Measurements from ENCODE around the gene GDPGP1. TPM values are rescaled to one million over a fixed set of nuclear protein-coding genes. Genes with fewer than 3 reads are reported as not detected.
A peak's percentile ranks its signal among the peaks of the same experiment; 100 is the strongest.

The GDPGP1 gene
- total and polyA plus RNA-seq, 2 donors (not counting 1 experiment from before 2014, with no cell fraction given): 9.3 to 10.4 TPM

DNA sequence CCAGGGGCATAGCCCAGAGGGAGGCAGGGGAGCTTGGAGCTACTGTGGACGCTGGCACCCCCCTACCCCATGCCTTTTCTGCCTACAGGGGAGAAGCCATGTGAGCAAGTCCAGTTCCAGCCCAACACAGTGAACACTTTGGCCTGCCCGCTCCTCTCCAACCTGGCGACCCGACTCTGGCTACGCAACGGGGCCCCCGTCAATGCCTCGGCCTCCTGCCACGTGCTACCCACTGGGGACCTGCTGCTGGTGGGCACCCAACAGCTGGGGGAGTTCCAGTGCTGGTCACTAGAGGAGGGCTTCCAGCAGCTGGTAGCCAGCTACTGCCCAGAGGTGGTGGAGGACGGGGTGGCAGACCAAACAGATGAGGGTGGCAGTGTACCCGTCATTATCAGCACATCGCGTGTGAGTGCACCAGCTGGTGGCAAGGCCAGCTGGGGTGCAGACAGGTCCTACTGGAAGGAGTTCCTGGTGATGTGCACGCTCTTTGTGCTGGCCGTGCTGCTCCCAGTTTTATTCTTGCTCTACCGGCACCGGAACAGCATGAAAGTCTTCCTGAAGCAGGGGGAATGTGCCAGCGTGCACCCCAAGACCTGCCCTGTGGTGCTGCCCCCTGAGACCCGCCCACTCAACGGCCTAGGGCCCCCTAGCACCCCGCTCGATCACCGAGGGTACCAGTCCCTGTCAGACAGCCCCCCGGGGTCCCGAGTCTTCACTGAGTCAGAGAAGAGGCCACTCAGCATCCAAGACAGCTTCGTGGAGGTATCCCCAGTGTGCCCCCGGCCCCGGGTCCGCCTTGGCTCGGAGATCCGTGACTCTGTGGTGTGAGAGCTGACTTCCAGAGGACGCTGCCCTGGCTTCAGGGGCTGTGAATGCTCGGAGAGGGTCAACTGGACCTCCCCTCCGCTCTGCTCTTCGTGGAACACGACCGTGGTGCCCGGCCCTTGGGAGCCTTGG is 5.9 kb upstream of the GDPGP1 start:
- Histone ChIP-seq H3K9me3 (ENCODE audit: control extremely low read depth in 1 of 3, control insufficient read depth in 2 of 3, insufficient read depth in 1 of 3, low read length in 2 of 3) (no peaks in the 10 kb centered on the region), H3K79me2 (ENCODE audit: control insufficient read depth, insufficient read depth, low read length) (peaks cover 46% of the 10 kb centered on the region), H3K4me3 (ENCODE audit: control extremely low read depth in 1 of 5, extremely low read depth in 1 of 5, insufficient read depth in 1 of 5, low read depth in 2 of 5, low read length in 4 of 5) (no peak overlapping the region), H3K36me3 (replicated peaks in 1 of 2; ENCODE audit: control extremely low read depth in 1 of 2, control insufficient read depth in 1 of 2, extremely low read depth in 1 of 2, insufficient read depth in 2 of 2, low read length in 1 of 2) (peaks cover 0 to 80% of the 10 kb centered on the region in 2 experiments), H3K4me2 (replicated peaks; ENCODE audit: low read depth, low read length, poor library complexity, severe bottlenecking) (no peak overlapping the region), H3K27me3 (replicated peaks in 1 of 4; ENCODE audit: control extremely low read depth in 1 of 4, control insufficient read depth in 3 of 4, insufficient read depth in 4 of 4, low read length in 3 of 4) (no peaks in the 10 kb centered on the region), H2AFZ (ENCODE audit: insufficient read depth, low read depth, low read length, poor library complexity, severe bottlenecking) (no peak overlapping the region), H3K9ac (ENCODE audit: low read length) (no peak overlapping the region), H3K4me1 (ENCODE audit: control insufficient read depth in 2 of 2, insufficient read depth in 2 of 2, low read length in 2 of 2) (peaks cover 32 to 37% of the 10 kb centered on the region in 2 donors), H4K20me1 (ENCODE audit: control insufficient read depth, insufficient read depth, low read length, poor library complexity, severe bottlenecking) (peaks cover 59% of the 10 kb centered on the region), H3K27ac (ENCODE audit: low read length in 2 of 2) (no peak overlapping the region)
- no peaks in the 10 kb centered on the region for H3K9me3 Mint-ChIP-seq (ENCODE audit: insufficient read depth)
- POLR2A ChIA-PET: interaction anchor here (0.6 kb wide), 1 partner anchor 13 kb away, joined by 3 read pairs; no protein-coding TSS in a partner anchor
- intact Hi-C loops (cut with micrococcal nuclease): no loop called here
- no peak overlapping the region for H3K4me3 Mint-ChIP-seq
- no peaks in the 10 kb centered on the region for H3K27me3 Mint-ChIP-seq
- DNase-seq (no peak), ATAC-seq (ENCODE audit: low read depth) (no peak)
- peak overlapping the region; percentile 78 for H3K27ac Mint-ChIP-seq
- TF ChIP-seq CTCF (IDR thresholded peaks at IDR 0.05) (no peak), EZH2 (IDR thresholded peaks at IDR 0.05; ENCODE audit: borderline replicate concordance, insufficient read depth, low read depth, low read length, poor library complexity, severe bottlenecking) (no peak)
- CTCF ChIA-PET: interaction anchor here (0.6 to 1.2 kb wide), 3 partner anchors 36 to 711 kb away, joined by 3 to 4 read pairs (median 3); no protein-coding TSS in a partner anchor
- peaks cover 40% of the 10 kb centered on the region for H3K4me1 Mint-ChIP-seq
- 94% methylated on average over 38 of the region's 38 CpGs for WGBS (ENCODE audit: insufficient coverage)

- Histone ChIP-seq H4K20me1 (ENCODE audit: control insufficient read depth, insufficient read depth, low read length, poor library complexity, severe bottlenecking) (peaks cover 56% of the 10 kb centered on the region), H3K27ac (ENCODE audit: low read length in 2 of 2) (peak overlapping the region in 1 of 2 donors; percentile 99), H3K79me2 (ENCODE audit: control insufficient read depth, insufficient read depth, low read length) (peaks cover 43% of the 10 kb centered on the region), H3K27me3 (replicated peaks in 1 of 4; ENCODE audit: control extremely low read depth in 1 of 4, control insufficient read depth in 3 of 4, insufficient read depth in 4 of 4, low read length in 3 of 4) (no peaks in the 10 kb centered on the region), H2AFZ (ENCODE audit: insufficient read depth, low read depth, low read length, poor library complexity, severe bottlenecking) (no peak overlapping the region), H3K9me3 (ENCODE audit: control extremely low read depth in 1 of 3, control insufficient read depth in 2 of 3, insufficient read depth in 1 of 3, low read length in 2 of 3) (no peaks in the 10 kb centered on the region), H3K36me3 (replicated peaks in 1 of 2; ENCODE audit: control extremely low read depth in 1 of 2, control insufficient read depth in 1 of 2, extremely low read depth in 1 of 2, insufficient read depth in 2 of 2, low read length in 1 of 2) (peaks cover 0 to 72% of the 10 kb centered on the region in 2 experiments), H3K4me1 (ENCODE audit: control insufficient read depth in 2 of 2, insufficient read depth in 2 of 2, low read length in 2 of 2) (peaks cover 32 to 40% of the 10 kb centered on the region in 2 donors), H3K4me2 (replicated peaks; ENCODE audit: low read depth, low read length, poor library complexity, severe bottlenecking) (no peak overlapping the region), H3K9ac (ENCODE audit: low read length) (no peak overlapping the region), H3K4me3 (ENCODE audit: control extremely low read depth in 1 of 5, extremely low read depth in 1 of 5, insufficient read depth in 1 of 5, low read depth in 2 of 5, low read length in 4 of 5) (no peak overlapping the region)
- H3K4me3 Mint-ChIP-seq: no peak overlapping the region
- POLR2A ChIA-PET: no interaction called here
- ATAC-seq (ENCODE audit: low read depth): no peak
- CTCF ChIA-PET: interaction anchor here (0.6 to 0.8 kb wide), 3 partner anchors 57 to 710 kb away, joined by 3 to 5 read pairs (median 4); no protein-coding TSS in a partner anchor
- 98% methylated on average over 14 of the region's 15 CpGs for WGBS (ENCODE audit: insufficient coverage)
- H3K27me3 Mint-ChIP-seq: no peaks in the 10 kb centered on the region
- H3K4me1 Mint-ChIP-seq: peaks cover 42% of the 10 kb centered on the region
- H3K9me3 Mint-ChIP-seq (ENCODE audit: insufficient read depth): no peaks in the 10 kb centered on the region
- DNase-seq: no peak
- intact Hi-C loops (cut with micrococcal nuclease): no loop called here
- no peak for TF ChIP-seq CTCF (IDR thresholded peaks at IDR 0.05)
- no peak for TF ChIP-seq EZH2 (IDR thresholded peaks at IDR 0.05; ENCODE audit: borderline replicate concordance, insufficient read depth, low read depth, low read length, poor library complexity, severe bottlenecking)
- peak overlapping the region; percentile 78 for H3K27ac Mint-ChIP-seq
These were observed 5.0 kb upstream of the GDPGP1 start for GRCh38 chr15:90228960-90229359.
